Stimulated activated CD4-positive, alpha-beta T cell treated with anti-CD3 and anti-CD28 coated beads, Interleukin-4, amount 100 ng/mL, for 48 hours (primary cell): ENCODE results near the gene TRPM5.

Experiments used
- DNase-seq, 2 donors: peaks; one replicate each; pipeline ENCODE4 v3.0.0-alpha.2; 2020; ENCODE audit warnings: low read depth in 2 of 2

The TRPM5 gene

DNA sequence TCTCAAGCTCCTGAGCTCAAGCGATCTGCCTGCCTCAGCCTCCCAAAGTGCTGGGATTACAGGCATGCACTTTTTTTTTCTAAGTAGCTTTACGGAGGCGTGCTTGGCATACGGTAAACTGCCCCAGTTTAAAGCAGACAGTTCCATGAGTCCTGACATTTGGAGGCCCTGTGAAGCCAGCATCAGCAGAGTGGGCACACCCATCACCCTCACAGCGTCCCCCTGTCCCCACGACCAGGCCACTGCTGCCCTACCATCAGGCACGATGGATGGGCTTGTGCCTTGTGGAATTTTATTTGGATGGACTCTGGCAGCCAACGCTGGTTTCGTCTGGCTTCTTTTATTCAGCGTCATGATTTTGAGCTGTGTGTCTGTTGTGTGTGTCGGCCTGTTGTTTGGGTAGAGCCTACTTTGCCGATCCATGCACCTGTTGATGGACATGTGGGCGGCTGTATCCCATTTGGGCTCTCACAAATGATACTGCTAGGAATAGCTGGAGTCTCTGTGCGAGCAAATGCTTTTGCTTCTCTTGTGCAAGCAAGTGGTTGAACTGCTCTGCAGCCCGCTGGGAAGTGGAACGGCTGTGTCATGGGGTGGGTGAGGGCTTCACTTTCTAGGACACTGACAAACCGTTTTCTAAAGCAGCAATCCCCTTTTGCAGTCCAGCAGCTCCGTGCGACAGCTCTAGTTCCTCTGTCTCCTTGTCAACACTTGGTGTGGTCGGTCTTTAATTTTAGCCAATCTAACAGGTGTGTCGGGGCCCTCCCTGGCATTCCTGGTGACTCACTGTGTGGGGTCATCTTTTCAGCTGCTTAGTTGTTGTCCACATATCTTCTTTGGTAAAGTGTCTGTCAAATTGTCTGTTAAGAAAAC, 24.3 kb upstream of the TRPM5 start:
- DNase-seq, result no peak

DNA sequence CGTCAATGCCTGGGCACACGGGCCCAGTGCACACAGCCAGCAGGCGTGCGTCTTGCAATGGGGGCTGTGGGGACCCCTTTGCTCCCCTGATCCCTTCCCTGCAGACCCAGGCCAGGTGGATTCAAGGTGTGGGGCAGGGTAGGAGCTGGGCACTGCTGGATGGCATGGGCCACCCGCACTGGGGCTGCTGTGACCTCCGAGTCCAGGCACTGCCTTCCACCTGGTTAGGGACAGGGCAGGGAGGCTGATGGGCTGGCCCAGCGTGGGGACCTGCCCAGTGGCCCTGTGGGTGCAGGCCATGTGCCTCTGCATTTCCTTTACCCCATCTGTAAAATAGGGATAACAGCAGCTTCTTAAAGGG, 23.4 kb upstream of the TRPM5 start:
- no peak for DNase-seq

DNA sequence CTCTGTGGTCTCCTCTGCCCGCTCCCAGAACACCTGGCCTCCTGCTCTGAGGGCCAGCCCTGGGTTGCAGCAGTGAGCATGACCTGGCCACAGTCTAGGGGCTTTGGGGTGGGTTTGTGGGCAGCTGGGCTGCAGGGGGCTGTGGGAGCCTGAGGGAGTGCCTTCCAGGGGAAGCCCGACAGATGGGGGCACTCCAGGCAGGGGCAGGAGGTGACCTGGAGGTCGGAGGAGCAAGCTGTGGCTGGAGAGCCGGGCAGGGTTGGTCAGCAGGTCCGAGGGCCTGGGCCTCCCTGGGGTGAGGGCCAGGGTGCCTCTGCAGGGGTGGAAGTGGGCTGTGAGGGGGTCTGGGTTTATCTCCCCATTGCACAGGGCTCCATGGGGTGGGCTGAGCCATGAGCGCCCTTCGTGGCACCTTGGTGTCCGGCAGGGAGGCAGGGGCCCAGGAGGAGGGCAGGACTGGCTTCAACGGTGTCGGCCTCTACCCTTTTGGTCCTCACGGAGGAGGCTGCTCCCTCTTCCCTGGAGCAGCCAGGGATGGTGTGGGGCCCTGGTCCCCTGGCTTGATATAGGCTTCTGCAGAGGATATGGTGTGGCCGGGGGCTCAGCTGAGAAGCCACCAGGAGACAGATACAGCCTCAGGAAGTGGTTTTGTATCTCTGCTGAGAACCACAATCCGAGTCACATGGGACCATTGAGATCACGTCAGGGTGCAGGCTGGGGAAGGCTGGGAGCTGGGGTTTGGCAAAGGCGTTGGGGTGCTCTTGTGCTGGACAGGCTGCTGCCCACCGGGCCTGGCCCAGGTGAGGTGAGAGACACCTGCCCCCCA, 22.8 kb upstream of the TRPM5 start:
- DNase-seq, result peak in 1 of 2 donors; percentile 38

DNA sequence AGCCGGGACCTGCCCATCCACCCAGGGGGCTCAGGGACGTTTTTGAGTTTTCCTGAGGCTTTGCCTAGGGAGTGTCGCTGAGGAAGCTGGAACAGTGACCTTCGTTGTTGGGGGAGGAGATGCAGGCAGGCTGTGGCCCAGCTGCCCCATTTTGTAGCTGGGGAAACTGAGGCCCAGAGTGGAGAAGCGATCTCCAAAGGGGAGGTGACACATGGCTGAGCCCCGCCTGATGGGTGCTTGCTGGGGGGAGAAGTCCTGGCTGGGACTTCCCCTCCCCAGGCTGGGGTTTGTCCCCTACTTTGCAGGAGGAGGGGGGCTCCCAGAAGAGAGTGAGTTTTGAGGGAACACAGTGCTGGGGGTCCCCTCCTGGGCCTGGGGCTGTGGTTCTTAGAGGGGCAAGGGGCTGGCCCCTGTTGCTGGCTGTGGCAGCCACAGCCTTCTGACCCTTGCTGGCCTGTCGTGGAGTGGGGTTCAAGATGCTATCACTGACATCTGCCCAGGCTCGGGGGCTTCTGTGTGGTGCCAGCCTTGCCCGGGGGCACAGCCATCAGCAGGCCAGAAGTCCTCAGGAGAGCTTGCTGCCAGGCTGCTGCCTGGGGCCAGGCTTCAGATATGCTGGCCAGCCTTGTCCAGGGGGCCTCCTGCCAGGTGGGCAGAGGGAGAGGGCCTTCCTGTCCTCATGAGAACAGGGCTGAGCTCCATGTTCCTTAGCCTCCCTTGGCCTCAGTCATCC, 21.9 kb upstream of the TRPM5 start:
- DNase-seq, result no peak

DNA sequence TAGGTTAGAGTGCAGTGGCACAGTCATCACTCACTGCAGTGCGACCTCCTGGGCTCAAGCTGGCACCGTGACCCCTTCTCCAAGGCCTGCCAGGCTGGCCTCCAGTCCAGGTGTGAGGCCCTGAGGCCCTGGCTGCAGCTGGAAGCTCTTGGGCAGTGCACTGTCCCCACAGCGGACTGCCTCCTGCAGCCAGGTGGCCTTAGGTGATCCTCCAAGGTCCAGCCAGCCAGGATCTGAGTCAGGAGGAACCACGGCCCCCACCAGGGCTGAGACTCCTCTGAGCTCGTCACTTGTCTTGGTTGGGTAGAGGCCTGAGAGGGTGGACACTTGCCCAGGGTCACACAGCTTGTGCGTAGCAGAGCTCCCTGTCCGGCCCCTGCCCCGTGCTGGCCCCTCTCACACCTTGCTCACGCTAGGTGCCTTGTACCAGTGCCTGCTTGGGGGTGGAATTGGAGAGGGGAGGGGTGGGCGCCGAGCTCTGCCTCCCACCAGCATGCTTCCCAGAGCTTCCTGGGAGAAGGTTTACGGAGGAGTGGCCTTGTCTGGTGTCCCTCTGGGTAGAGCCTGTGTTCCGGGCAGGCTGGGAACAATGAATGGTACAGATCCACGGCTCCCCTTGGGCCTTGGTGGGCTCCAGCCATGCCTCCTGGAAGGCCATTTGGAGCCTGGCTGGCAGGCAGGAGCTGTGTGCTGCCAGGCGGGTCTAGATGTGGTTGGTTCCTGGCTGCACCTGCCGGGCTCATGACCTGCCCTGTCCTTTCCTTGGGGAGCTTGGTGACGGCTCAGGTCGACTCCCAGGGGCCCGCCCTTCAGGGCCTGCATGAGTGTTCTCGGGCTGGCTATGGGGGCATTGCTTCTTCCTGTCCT, 21.1 kb upstream of the TRPM5 start:
- DNase-seq, result no peak

DNA sequence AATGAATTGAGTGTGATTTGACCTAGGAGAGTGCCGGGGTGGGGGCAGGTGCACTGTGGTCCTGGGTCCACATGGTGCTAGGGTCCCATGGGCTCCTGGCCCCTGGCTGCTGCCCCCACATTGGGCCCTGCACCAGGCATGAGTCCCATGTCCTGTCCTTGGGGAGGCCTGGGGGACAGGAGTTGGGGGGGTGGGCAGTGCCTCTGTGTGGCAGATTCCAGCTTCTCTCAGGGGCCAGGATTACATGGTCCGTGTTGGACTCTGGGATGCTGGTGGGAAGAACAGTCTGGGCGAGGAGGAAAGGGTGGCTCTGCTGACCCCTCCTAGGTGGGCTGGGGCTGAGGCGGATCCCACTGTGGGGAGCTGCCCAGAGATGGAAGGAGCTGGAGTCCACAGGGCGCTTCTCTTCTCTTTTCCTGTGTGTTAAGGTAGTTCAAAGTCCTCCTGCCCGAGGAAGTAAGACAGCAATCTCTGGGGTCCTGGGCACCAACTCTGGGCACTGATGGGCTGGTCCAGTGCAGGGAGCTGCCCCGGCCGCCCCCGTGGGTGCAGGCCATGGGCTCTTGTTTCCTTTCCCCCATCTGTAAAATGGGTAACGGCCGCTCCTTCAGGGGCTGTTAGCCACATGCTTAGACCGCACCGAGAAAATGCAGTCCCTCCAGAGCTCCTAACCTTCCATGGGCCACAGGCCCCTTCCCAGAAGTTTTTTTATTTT, 20.3 kb upstream of the TRPM5 start:
- no peak for DNase-seq

DNA sequence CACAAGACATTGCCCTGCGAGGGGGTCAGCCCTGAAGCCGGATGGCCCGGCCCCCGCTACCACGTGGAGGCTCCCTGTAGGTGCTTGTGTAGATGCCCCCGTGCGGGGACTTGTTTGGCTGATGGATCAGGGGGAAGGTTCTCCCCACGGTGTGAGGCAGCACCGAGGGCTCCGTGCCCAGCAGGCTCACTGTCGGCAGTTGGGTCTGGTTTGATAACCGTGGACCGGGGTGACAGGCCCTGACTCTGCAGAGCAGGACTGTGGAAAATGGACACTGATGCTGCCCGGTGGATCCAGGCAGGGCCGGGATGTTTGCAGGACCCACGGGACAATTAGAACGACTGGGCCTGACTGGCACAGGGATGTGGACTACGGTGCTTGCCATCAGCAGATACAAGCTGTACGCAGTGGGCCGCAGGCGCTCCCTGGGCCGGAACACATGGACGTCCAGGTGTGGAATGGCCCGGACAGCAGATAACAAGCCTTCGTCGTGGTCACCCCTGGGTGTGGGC, 19.5 kb upstream of the TRPM5 start:
- no peak for DNase-seq

DNA sequence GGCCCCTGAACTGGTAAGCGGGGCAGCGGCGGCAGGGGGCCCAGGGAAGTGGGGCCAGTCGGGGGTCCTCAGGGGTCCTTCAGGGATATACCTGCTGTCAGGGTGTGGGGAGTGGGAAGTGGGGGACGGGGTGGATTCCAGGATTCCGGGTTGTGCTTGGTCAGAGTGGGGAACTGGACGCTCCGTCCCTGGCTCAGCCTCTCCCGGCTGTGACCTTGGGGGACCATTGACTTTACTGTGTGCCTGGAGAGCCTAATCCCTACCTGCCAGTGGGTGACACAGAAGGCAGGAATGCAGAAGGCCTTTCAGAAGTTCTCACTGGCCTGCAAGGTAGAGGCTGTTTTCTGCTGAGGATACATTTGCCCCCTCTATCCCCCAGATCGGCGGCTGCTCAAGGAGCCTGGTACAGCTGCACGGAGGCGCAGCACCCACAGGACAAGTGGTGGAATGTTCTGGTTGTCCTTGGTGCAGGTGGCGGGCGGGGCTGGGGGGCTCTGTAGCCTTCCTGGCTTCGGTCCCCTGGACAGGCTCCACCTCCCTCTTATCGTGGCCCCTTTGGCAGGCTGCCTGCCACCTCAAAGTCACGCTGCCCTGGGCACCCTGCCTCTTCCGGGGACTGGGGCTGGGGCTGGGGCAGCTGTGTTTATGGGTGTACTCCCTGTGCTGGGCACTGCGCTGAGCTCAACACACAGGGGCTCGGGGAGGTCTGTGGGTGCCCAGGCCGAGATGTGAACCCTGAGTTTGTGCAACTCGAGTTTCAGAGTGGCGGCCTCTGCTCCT, 18.9 kb upstream of the TRPM5 start:
- DNase-seq, result no peak

DNA sequence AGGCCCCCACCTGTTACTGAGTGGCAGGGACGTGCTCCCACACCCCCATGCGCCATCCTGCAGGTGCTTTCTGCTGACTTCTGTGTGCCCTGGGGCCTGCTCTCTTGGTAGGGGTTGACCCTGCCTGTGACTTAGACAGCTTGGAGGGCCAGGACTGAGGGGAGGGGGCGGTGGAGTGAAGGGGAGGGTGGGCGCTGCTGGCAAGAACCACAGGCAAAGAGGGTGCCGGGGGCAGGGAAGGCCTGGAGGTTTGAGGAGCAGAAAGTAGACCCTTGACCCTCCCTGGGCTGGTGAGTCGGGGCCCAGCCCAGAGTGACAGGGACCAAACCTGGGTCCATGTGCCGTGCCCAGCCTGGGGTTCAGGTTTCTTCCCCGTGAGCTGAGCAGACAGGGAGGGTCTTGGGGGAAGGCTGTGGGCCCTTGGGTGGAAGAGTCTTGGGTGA, 18.2 kb upstream of the TRPM5 start:
- DNase-seq, result no peak

DNA sequence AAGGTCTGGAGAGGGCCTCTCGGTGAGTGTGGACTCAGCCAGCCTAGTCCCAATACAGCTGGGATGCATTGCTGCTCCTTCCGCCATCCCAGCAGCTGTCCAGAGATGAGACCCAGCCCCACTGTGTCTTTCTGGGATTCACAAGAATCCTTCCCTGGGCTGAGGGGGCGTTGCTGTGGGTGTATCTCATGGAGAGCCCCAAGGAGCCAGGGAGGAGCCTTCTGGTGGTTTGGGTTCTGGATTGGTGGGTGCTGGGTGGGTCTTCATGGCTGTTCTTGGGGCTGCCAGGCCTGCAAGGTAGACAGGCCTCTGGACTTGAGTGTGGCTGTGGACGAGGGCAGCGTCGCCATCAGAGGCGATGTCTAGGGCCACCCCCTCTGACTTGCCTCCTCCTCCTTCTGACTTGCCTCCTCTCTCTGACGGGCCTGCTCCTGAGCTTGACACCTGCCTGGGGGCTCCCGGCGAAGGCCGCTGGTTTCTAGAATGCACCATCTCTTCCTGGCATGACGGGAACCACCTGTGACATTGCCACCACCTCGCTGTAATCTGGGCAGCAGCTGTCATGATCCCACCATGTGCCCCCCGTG, 17.7 kb upstream of the TRPM5 start:
- no peak for DNase-seq

DNA sequence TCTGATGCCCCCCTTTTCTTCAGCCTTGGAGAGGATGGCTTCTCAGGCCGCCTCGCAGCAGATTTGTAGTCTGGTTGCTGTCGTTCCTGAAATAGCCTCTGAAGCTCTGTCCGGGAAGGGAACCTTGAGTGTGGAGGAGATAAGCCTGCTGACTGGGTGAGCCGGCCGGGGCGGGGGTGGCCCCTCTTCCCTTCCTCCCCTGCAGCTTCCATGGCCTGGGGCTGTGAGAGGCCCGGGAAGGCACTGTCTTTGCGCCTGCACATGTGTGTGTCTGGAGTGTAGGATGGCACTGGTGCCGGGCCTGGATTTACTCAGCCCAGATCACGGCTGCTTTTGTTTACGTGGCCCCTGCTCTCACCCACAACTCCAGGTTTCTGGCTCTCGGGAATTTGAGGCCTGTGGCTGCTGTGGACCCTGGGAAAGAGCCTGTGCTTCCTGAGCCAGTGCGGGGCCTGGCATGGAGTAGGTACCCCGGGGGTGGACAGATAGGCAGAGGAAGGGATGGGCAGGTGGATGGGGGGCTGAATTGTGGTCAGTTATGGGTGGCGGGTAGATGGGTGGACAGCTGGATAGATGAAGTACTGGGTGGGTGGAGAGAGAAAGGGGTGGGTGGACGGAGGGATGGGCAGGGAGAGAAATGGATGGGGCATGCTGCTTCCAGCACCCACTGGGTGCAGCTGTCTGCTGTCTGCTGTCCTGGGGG, 17.1 kb upstream of the TRPM5 start:
- no peak for DNase-seq

DNA sequence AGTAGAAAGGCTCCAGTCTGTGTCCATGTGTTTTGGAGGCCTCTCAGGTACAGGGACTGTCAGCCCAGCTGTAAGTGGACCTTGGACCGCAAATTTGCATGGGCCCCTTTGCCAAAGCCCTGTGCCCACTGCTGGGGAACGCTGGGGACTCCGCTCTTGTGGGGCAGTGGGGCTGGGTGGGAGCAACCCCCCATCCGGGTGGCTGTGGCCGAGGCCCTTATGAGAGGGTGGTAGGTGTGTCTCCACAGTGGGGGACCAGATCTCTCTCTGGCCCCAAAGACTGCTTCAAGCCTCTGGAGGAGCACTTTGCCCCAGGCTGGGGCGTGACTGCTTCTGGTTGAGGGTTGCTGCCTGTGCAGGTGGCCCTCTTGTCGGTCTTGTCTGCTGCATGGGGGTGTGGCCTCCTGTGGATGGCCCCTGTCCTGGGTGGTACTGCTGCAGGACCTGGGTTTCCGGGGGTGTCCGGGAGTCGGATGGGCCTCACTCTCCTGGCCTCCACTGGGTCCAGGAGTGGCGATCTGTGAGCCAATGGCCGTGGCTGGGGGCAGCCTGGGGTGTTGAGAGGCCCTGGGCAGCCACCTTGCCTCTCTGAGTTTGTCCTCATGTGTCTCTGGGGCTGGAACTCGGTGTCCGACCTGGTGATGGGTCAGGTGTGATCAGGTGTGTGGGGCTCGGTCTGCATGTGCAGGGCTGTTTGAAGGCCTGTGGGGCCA, 16.4 kb upstream of the TRPM5 start:
- DNase-seq, result no peak

DNA sequence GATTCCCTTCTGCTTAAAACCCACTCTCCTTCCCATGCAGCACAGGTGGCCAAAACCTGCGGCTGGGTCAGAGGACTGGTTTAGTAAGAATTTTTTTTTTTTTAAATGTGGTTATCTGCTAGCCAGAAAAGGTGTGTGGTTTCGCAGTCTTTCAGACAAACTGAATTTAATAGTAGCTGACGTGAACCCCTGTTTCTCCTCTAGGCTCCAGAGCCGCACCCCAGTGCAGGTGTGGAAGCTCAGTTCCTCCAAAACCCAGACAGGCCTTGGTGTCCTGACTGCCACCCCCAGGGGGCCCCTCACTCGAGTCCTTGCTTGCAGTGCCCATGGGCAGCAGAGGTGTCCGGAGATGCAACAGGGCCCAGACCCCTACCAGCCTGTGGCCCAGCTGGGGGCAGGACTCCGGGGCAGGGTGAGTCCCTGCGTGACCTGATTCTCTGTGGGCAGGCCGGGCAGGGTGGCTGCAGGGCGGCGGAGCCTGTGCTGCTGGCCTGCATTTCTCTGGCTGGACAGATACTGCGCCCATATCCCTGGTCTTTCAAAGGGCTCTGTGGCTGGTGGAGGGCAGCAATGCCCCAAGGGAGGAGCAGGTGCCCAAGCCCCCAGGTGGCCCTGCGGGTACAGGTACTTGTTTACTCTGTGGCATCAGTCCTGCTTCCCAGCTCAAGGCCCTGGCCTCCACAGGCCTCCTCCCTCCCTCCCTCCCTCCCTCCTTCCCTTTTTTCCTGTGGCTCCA, 15.7 kb upstream of the TRPM5 start:
- DNase-seq, result no peak

DNA sequence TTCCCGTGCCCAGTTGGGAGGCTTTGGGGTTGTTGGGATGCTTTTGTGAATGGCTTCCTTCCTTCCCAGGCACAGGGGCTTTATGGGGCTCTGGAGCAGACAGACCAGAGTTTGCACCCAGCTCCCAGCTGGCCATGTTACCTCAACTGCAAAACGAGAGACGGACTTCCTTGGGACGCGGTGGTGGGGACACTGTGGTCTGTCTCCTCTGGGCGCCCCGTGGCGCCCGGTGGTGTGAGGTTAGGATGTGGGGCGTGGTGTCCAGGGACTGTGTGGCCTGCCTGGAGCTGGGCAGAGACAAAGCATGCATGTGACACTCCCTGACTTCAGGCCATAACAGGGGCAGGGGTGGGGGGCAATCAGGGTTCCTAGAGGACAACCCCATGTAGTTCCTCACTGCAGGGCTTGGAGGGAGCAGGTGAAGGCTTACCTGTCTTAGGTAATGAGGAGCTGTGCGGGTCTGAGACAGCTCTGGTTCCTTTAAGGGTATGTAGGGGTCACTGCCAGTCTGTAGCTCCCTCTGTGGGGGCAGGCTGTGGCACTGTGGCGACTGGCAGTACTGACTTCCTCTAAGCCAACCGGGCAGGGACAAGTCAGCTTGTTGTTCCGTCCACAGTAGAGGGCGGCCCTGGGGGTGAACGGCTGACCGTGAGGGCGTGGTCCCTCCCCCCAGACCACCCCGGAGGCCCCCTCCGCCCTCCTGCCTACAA, 14.9 kb upstream of the TRPM5 start:
- no peak for DNase-seq

DNA sequence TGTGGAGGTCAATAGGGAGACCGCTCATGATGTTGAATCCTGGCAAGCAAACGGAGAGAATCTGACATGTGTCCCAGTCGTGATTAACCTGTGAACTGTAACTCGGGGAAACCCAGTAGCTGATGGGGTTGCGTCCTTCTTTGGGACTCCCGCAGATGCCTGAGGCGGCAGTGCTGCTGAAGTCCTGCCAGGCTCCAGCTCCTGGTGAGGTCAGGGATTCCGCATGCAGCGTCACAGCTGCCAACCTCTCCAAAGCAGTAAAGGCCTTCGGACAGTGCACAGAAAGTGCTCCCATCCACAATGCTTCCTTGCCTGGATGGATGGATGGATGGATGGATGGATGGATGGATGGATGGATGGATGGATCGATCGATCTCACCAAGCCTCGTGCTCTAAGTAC, 14.0 kb upstream of the TRPM5 start:
- no peak for DNase-seq

DNA sequence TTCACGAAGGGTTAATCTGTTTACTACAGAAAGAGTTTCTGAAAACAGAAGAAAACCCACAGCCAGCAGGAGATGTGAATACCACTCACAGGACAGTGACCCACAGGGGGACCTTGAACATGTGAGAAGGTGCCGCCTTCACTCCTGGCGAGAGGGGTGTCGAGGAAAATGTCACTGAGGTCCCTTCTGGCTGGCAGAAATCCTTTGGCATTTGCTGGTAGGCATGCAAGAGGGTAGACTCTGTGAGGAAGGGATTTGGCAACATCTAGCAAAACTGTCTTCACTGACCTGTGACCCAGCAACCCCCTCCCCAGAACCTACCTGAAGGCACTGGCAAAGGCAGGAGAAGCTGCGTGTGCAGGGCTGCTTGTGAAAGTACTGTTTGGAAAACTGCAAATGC, 9.1 kb upstream of the TRPM5 start:
- no peak for DNase-seq
